H1 (cell line): ENCODE results near the gene DPEP1. TPM values are rescaled to one million over a fixed set of nuclear protein-coding genes. Genes with fewer than 3 reads are reported as not detected.

ENCODE experiments used
- ATF3 ChIP-seq: IDR thresholded peaks from 2 replicates; pipeline ENCODE4 v1.6.1; 2011; ENCODE audit warnings: low read depth, mild to moderate bottlenecking, low read length; ENCODE audit not compliant: insufficient read depth
- CTBP2 ChIP-seq: IDR thresholded peaks from 2 replicates; pipeline ENCODE4 v1.7.0; 2011; ENCODE audit warnings: borderline replicate concordance, mild to moderate bottlenecking, moderate library complexity, mixed read lengths, low read length; ENCODE audit not compliant: insufficient read depth, insufficient read length
- KDM5A ChIP-seq: fragments of 200-600 bp; IDR thresholded peaks from 2 replicates; pipeline ENCODE4 v1.7.1; 2012; ENCODE audit warnings: mild to moderate bottlenecking, low read length, inconsistent platforms, mixed read lengths
- SP1 ChIP-seq: IDR thresholded peaks from 2 replicates; pipeline ENCODE4 v1.6.1; 2011; ENCODE audit warnings: low read depth, low read length
- polyA plus RNA-seq, 7 experiments: library from polyadenylated mRNA; depleted of rRNA in 3 of 7; stranded (reverse) in 5 of 7; unstranded in 2 of 7; fragments of >200 nt in 5 of 7; fragments of 200-250 nt in 2 of 7; gene quantifications; 1 replicate in 5 of 7; 2 replicates in 1 of 7; 4 replicates in 1 of 7; pipeline versions ENCODE4 v1.2.1 to v1.2.3, GENCODE V29; 2011 to 2013; ENCODE audit warnings: missing spikeins in 2 of 7, mixed read lengths in 2 of 7
- total RNA-seq: library from RNA; stranded (reverse); fragmentation: NEBNext Ultra II Directional; extraction: Animal tissue kit (Norgen Biotek cat#: 25700); gene quantifications from 2 replicates; pipeline ENCODE4 v1.2.1, GENCODE V29; 2021
- TF ChIP-seq, protein P1 (sequence below): IDR thresholded peaks from 2 replicates; pipeline ENCODE4 v1.6.1; 2012; ENCODE audit warnings: low read length, inconsistent platforms
- TF ChIP-seq, protein P2 (sequence below): fragments of 300-600 bp; sonication (generic); IDR thresholded peaks from 2 replicates; pipeline ENCODE4 v1.7.1; 2012; ENCODE audit warnings: low read length, moderate library complexity, mild to moderate bottlenecking, inconsistent platforms; ENCODE audit not compliant: insufficient replicate concordance

The DPEP1 gene
- total and polyA plus RNA-seq, 2 of the 8 experiments (the other 6 are each of a cell fraction or from before 2014, with no cell fraction given): 2.8 to 3.1 TPM

- TF ChIP-seq SP1 (no peak), ATF3 (no peak), KDM5A (no peak), CTBP2 (no peak)
- TF ChIP-seq, protein P1, sequence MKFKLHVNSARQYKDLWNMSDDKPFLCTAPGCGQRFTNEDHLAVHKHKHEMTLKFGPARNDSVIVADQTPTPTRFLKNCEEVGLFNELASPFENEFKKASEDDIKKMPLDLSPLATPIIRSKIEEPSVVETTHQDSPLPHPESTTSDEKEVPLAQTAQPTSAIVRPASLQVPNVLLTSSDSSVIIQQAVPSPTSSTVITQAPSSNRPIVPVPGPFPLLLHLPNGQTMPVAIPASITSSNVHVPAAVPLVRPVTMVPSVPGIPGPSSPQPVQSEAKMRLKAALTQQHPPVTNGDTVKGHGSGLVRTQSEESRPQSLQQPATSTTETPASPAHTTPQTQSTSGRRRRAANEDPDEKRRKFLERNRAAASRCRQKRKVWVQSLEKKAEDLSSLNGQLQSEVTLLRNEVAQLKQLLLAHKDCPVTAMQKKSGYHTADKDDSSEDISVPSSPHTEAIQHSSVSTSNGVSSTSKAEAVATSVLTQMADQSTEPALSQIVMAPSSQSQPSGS: no peak
- TF ChIP-seq, protein P2, sequence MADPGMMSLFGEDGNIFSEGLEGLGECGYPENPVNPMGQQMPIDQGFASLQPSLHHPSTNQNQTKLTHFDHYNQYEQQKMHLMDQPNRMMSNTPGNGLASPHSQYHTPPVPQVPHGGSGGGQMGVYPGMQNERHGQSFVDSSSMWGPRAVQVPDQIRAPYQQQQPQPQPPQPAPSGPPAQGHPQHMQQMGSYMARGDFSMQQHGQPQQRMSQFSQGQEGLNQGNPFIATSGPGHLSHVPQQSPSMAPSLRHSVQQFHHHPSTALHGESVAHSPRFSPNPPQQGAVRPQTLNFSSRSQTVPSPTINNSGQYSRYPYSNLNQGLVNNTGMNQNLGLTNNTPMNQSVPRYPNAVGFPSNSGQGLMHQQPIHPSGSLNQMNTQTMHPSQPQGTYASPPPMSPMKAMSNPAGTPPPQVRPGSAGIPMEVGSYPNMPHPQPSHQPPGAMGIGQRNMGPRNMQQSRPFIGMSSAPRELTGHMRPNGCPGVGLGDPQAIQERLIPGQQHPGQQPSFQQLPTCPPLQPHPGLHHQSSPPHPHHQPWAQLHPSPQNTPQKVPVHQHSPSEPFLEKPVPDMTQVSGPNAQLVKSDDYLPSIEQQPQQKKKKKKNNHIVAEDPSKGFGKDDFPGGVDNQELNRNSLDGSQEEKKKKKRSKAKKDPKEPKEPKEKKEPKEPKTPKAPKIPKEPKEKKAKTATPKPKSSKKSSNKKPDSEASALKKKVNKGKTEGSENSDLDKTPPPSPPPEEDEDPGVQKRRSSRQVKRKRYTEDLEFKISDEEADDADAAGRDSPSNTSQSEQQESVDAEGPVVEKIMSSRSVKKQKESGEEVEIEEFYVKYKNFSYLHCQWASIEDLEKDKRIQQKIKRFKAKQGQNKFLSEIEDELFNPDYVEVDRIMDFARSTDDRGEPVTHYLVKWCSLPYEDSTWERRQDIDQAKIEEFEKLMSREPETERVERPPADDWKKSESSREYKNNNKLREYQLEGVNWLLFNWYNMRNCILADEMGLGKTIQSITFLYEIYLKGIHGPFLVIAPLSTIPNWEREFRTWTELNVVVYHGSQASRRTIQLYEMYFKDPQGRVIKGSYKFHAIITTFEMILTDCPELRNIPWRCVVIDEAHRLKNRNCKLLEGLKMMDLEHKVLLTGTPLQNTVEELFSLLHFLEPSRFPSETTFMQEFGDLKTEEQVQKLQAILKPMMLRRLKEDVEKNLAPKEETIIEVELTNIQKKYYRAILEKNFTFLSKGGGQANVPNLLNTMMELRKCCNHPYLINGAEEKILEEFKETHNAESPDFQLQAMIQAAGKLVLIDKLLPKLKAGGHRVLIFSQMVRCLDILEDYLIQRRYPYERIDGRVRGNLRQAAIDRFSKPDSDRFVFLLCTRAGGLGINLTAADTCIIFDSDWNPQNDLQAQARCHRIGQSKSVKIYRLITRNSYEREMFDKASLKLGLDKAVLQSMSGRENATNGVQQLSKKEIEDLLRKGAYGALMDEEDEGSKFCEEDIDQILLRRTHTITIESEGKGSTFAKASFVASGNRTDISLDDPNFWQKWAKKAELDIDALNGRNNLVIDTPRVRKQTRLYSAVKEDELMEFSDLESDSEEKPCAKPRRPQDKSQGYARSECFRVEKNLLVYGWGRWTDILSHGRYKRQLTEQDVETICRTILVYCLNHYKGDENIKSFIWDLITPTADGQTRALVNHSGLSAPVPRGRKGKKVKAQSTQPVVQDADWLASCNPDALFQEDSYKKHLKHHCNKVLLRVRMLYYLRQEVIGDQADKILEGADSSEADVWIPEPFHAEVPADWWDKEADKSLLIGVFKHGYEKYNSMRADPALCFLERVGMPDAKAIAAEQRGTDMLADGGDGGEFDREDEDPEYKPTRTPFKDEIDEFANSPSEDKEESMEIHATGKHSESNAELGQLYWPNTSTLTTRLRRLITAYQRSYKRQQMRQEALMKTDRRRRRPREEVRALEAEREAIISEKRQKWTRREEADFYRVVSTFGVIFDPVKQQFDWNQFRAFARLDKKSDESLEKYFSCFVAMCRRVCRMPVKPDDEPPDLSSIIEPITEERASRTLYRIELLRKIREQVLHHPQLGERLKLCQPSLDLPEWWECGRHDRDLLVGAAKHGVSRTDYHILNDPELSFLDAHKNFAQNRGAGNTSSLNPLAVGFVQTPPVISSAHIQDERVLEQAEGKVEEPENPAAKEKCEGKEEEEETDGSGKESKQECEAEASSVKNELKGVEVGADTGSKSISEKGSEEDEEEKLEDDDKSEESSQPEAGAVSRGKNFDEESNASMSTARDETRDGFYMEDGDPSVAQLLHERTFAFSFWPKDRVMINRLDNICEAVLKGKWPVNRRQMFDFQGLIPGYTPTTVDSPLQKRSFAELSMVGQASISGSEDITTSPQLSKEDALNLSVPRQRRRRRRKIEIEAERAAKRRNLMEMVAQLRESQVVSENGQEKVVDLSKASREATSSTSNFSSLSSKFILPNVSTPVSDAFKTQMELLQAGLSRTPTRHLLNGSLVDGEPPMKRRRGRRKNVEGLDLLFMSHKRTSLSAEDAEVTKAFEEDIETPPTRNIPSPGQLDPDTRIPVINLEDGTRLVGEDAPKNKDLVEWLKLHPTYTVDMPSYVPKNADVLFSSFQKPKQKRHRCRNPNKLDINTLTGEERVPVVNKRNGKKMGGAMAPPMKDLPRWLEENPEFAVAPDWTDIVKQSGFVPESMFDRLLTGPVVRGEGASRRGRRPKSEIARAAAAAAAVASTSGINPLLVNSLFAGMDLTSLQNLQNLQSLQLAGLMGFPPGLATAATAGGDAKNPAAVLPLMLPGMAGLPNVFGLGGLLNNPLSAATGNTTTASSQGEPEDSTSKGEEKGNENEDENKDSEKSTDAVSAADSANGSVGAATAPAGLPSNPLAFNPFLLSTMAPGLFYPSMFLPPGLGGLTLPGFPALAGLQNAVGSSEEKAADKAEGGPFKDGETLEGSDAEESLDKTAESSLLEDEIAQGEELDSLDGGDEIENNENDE: no peak
- TF ChIP-seq, all 59 proteins: peak for 0
Measured at GRCh38 chr16:89621136-89621697, 7.8 kb downstream of the DPEP1 start (continued).
